ENCODE data around the gene PLCB4. TPM values are rescaled to one million over a fixed set of nuclear protein-coding genes. Genes with fewer than 3 reads are reported as not detected.
"Not testable (repeated sequence)": the region's sequence is repeated elsewhere in the genome, so short reads cannot be mapped to it uniquely, and the experiment has no call there.

PLCB4 gene
- total RNA-seq, 4 donors from 2014 or later = 2.7 to 11.4 (median 6.5) TPM

GRCh38 chr20:9043364-9043763 lies 25.5 kb upstream of the PLCB4 start:
- intact Hi-C loops (cut with DNase I; ENCODE audit: low total_unique reads) = no loop called here
- no peak for TF ChIP-seq CTCF (IDR thresholded peaks at IDR 0.05)
- TF ChIP-seq POLR2A (IDR thresholded peaks at IDR 0.05) = no peak
- 58 to 65% methylated on average over 5 of the region's 5 CpGs for WGBS, 2 donors
- DNase-seq (ENCODE audit: low spot score in 2 of 2) = no peak
- no peak overlapping the region for H3K4me3 ChIP-seq (ENCODE audit: low read depth, poor library complexity, severe bottlenecking)

DNA sequence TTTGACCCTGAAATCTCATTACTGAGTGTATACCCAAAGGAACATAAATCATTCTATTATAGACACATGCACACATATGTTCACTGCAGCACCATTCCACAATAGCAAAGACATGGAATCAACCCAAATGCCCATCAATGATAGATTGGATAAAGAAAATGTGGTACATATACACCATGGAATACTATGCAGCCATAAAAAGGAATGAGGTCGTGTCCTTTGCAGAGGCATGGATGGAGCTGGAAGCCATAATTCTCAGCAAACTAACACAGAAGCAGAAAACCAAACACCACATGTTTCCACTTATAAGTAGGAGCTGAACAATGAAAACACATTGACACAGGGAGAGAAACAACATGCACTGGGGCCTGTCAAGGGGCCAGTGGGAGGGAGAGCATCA lies 21.0 kb upstream of the PLCB4 start:
- DNase-seq (ENCODE audit: low spot score in 2 of 2); intact Hi-C loops (cut with DNase I; ENCODE audit: low total_unique reads); H3K4me3 ChIP-seq (ENCODE audit: low read depth, poor library complexity, severe bottlenecking): not testable (repeated sequence)
- WGBS, 2 donors = 76 to 88% methylated on average over 1 of the region's 1 CpG

DNA sequence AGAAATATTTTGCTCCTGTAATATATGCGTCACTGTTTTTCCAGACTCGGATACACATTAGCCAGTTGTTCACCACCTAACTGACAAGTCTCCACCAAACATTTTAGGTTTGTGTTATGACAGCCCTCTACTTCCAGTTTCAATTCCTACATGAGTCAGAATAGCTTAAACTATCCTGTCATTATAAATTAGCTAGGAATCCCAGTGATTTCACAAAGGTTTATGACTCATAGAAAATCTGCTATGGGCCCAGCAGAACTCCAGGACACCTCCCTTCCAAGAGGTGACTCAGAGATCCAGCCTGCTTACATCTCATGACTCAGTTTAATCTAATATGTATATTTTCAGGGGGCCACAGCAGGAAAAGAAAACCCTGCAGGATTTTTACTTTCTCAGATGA lies 17.4 kb upstream of the PLCB4 start:
- no peak overlapping the region for H3K4me3 ChIP-seq (ENCODE audit: low read depth, poor library complexity, severe bottlenecking)
- DNase-seq (ENCODE audit: low spot score in 2 of 2) = peak in 1 of 2 donors; percentile 35
- intact Hi-C loops (cut with DNase I; ENCODE audit: low total_unique reads) = no loop called here
- TF ChIP-seq CTCF (IDR thresholded peaks at IDR 0.05) (no peak), POLR2A (IDR thresholded peaks at IDR 0.05) (no peak)
- WGBS, 2 donors = 61 to 91% methylated on average over 2 of the region's 2 CpGs

DNA sequence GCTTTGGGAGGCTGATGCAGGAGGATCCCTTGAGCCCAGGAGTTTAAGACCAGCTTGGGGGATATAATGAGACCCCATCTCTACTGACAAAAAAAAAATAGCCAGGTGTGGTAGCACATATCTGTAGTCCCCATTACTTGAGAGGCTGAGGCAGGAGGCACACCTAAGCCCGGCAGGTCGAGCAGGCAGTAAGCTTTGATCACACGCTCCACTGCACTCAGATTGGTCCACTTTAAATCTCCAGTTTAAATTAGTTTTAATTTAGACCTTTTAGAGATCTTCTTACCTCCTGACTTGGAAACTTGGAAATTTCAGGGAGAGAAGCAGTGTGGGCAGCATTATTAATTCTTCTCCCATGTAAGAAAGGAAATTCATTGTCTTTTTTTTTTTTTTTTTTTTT lies 16.8 kb upstream of the PLCB4 start:
- H3K4me3 ChIP-seq (ENCODE audit: low read depth, poor library complexity, severe bottlenecking) = no peak overlapping the region
- DNase-seq (ENCODE audit: low spot score in 2 of 2) = no peak
- 79 to 96% methylated on average over 3 of the region's 3 CpGs for WGBS, 2 donors
- no peak for TF ChIP-seq POLR2A (IDR thresholded peaks at IDR 0.05)
- TF ChIP-seq CTCF (IDR thresholded peaks at IDR 0.05) = no peak
- intact Hi-C loops (cut with DNase I; ENCODE audit: low total_unique reads) = no loop called here

GRCh38 chr20:9053108-9053507 lies 15.8 kb upstream of the PLCB4 start:
- H3K4me3 ChIP-seq (ENCODE audit: low read depth, poor library complexity, severe bottlenecking) = no peak overlapping the region
- intact Hi-C loops (cut with DNase I; ENCODE audit: low total_unique reads) = no loop called here
- no peak for TF ChIP-seq POLR2A (IDR thresholded peaks at IDR 0.05)
- TF ChIP-seq CTCF (IDR thresholded peaks at IDR 0.05) = no peak
- WGBS, 2 donors = 66 to 82% methylated on average over 3 of the region's 3 CpGs
- DNase-seq (ENCODE audit: low spot score in 2 of 2) = no peak

DNA sequence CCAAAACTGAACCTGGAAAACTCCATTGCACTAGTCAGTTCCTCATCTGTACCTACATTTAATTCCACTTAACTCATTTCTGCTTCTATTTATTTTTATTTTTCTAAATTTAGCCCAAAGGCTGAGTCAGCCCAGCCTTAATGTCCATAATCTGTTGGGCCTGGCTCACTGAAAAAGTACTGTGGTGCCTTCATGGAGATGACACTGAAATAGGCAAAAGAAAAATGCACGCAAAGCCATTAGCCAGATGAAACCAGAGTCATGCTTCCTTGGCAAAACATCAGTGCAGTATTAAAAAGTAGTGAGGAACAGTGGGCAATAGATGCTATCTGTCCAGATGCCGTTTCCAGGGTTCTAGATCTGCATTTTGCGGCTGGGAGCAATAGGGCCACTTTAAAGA lies 14.7 kb upstream of the PLCB4 start:
- intact Hi-C loops (cut with DNase I; ENCODE audit: low total_unique reads) = no loop called here
- DNase-seq (ENCODE audit: low spot score in 2 of 2) = no peak
- no peak overlapping the region for H3K4me3 ChIP-seq (ENCODE audit: low read depth, poor library complexity, severe bottlenecking)
- 76 to 88% methylated on average over 3 of the region's 3 CpGs for WGBS, 2 donors
- TF ChIP-seq POLR2A (IDR thresholded peaks at IDR 0.05) (no peak), CTCF (IDR thresholded peaks at IDR 0.05) (no peak)

Measured in lower leg skin (tissue), 4 donors.